Heart left ventricle (tissue), 16 donors: ENCODE measurements around the gene CUZD1. TPM values are rescaled to one million over a fixed set of nuclear protein-coding genes. Genes with fewer than 3 reads are reported as not detected.

Experiments
- ATAC-seq, 4 donors: fragments of 200-7000 bp; cut with Tn5 transposase; one replicate each; pipeline ENCODE4 v1.9.1; 2020 to 2022; ENCODE audit warnings: moderate library complexity in 4 of 4, mild to moderate bottlenecking in 3 of 4, moderate number of reproducible peaks in 1 of 4
- DNase-seq, 5 donors: peaks; one replicate each; pipeline ENCODE4 v3.0.0-alpha.2; 2020
- H3K27ac ChIP-seq, 12 donors: fragments of 200-600 bp; sonication (generic) in 4 of 12; one replicate each; pipeline versions ENCODE4 v1.5.0 to v1.8.0; 2016 to 2022; ENCODE audit warnings: mild to moderate bottlenecking in 2 of 12
- H3K27me3 ChIP-seq, 9 donors: fragments of 200-600 bp; sonication (generic) in 2 of 9; one replicate each; pipeline versions ENCODE4 v1.5.1 to v1.8.0; 2016 to 2022; ENCODE audit warnings: mild to moderate bottlenecking in 3 of 9
- H3K36me3 ChIP-seq, 9 donors: fragments of 200-600 bp; sonication (generic) in 2 of 9; one replicate each; pipeline versions ENCODE4 v1.5.0 to v1.8.0; 2018 to 2022; ENCODE audit warnings: mild to moderate bottlenecking in 2 of 9
- H3K4me1 ChIP-seq, 12 donors: fragments of 200-600 bp; sonication (generic) in 4 of 12; one replicate each; pipeline versions ENCODE4 v1.5.0 to v1.8.0; 2016 to 2022; ENCODE audit warnings: mild to moderate bottlenecking in 3 of 12
- H3K4me3 ChIP-seq, 12 donors: fragments of 200-600 bp; sonication (generic) in 4 of 12; one replicate each; pipeline versions ENCODE4 v1.5.0 to v1.8.0; 2017 to 2022; ENCODE audit warnings: mild to moderate bottlenecking in 9 of 12, moderate library complexity in 4 of 12
- H3K9me3 ChIP-seq, 12 donors: fragments of 200-600 bp; sonication (generic) in 4 of 12; one replicate each; pipeline versions ENCODE4 v1.5.0 to v1.8.0; 2016 to 2022; ENCODE audit warnings: mild to moderate bottlenecking in 1 of 12
- POLR2A ChIP-seq, 2 donors: fragments of 450-650 bp; IDR thresholded peaks; one replicate each; pipeline ENCODE4 v1.6.1; 2017; ENCODE audit warnings: antibody characterized with exemption in 2 of 2, mild to moderate bottlenecking in 2 of 2, moderate library complexity in 2 of 2
- WGBS, 4 donors: extraction: QIAGEN DNeasy Blood & Tissue Kit in 2 of 4; methylation state at CpG; one replicate each; pipeline versions ENCODE4 v1.1.5 to v1.1.7; 2013 to 2018; 5-methylcytosine and 5-hydroxymethylcytosine counted together
- intact Hi-C, 10 donors: fragments of 100-400 bp; cut with DNase I; formaldehyde crosslinking; loops; one replicate each; pipeline versions ENCODE4 v1.11.1 to v1.14.2; 2022
- polyA plus RNA-seq, 2 donors: library from polyadenylated mRNA; stranded (reverse); fragments of 200-250 nt; gene quantifications; one replicate each; pipeline ENCODE4 v1.2.3, GENCODE V29; 2013
- total RNA-seq, 9 donors: library from RNA; depleted of rRNA in 2 of 9; stranded (reverse); fragments of >200 nt in 2 of 9; fragmentation: NEBNext Ultra II Directional in 3 of 9; extraction: Animal tissue kit (Norgen Biotek cat#: 25700) in 3 of 9; gene quantifications; one replicate each; pipeline versions ENCODE4 v1.1.0 to v1.2.4, GENCODE V29; 2016 to 2023
- TF ChIP-seq, protein P1 (sequence below), 12 donors: fragments of 200-600 bp; sonication (generic) in 4 of 12; IDR thresholded peaks; one replicate each; pipeline versions ENCODE4 v1.5.0 to v1.8.0; 2018 to 2022; ENCODE audit warnings: antibody characterized with exemption in 12 of 12, mild to moderate bottlenecking in 5 of 12
- donor health status: ischemic (EF 13 %, LVEDD 7.1; RV severe dilation, severe dysfunction).
- donor health status: healthy with polysubstance abuse.
- donor health status: DM: no; HTN: yes; CAD: no.
- donor health status: DM: no; HTN: no; CAD: no.
- donor health status: ischemic (EF 25% LVEDD 6.9; RV normal size, moderate dysfunction).
- donor health status: ischemic (EF 25% LVEDD 5.7; RV mildly dilated, moderate dysfunction).
- donor health status: healthy.
- donor health status: DM: yes; HTN: yes; CAD: no.
- donor health status: ischemic (EF 35%, LVEDD 5.7; RV mildly dilated, moderate dysfunction).
- donor health status: nonischemic (EF 11% LVEDD 7.7; RV severe dilation, severe dysfunction).
- donor health status: DM: yes; HTN: yes; CAD: no.
- donor health status: PGD.
- donor health status: ischemic (EF 29% LVEDD 5.4; RV normal size, mild dysfunction).
- donor health status: nonischemic (EF 23%, LVEDD 6.1; RV moderate dilation, normal function).

The CUZD1 gene
- total and polyA plus RNA-seq, 11 donors, result 0.11 to 0.84 (median 0.17) TPM; not detected in 2

- no peak for ATAC-seq
- H3K4me3 ChIP-seq, result no peak overlapping the region
- no peak for DNase-seq
- H3K27me3 ChIP-seq, result peaks cover 0 to 10% (median 0%) of the 10 kb centered on the region in 9 donors
- intact Hi-C loops, result no loop called here
- TF ChIP-seq, protein P1, sequence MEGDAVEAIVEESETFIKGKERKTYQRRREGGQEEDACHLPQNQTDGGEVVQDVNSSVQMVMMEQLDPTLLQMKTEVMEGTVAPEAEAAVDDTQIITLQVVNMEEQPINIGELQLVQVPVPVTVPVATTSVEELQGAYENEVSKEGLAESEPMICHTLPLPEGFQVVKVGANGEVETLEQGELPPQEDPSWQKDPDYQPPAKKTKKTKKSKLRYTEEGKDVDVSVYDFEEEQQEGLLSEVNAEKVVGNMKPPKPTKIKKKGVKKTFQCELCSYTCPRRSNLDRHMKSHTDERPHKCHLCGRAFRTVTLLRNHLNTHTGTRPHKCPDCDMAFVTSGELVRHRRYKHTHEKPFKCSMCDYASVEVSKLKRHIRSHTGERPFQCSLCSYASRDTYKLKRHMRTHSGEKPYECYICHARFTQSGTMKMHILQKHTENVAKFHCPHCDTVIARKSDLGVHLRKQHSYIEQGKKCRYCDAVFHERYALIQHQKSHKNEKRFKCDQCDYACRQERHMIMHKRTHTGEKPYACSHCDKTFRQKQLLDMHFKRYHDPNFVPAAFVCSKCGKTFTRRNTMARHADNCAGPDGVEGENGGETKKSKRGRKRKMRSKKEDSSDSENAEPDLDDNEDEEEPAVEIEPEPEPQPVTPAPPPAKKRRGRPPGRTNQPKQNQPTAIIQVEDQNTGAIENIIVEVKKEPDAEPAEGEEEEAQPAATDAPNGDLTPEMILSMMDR (IDR thresholded peaks at IDR 0.05), result no peak
- no peak for TF ChIP-seq POLR2A (IDR thresholded peaks at IDR 0.05)
- 68 to 81% (median 73%) methylated on average over 7 to 8 of the region's 8 CpGs for WGBS, 4 donors
- peaks cover 0 to 19% (median 1%) of the 10 kb centered on the region in 9 donors for H3K36me3 ChIP-seq
- H3K27ac ChIP-seq, result no peak overlapping the region
- no peaks in the 10 kb centered on the region for H3K4me1 ChIP-seq
- H3K9me3 ChIP-seq, result no peaks in the 10 kb centered on the region
These were observed 16.2 kb downstream of the CUZD1 start for GRCh38 chr10:122829454-122829853.

- no peaks in the 10 kb centered on the region for H3K9me3 ChIP-seq
- H3K4me3 ChIP-seq, result no peak overlapping the region
- H3K36me3 ChIP-seq, result peaks cover 0 to 14% (median 0%) of the 10 kb centered on the region in 9 donors
- TF ChIP-seq POLR2A (IDR thresholded peaks at IDR 0.05), result no peak
- TF ChIP-seq, protein P1 (IDR thresholded peaks at IDR 0.05), result no peak
- H3K27me3 ChIP-seq, result peaks cover 0 to 10% (median 0%) of the 10 kb centered on the region in 9 donors
- no peak for DNase-seq
- intact Hi-C loops, result no loop called here
- no peak for ATAC-seq
- WGBS, 4 donors, result 74 to 83% (median 80%) methylated on average over 4 of the region's 4 CpGs
- no peaks in the 10 kb centered on the region for H3K4me1 ChIP-seq
- no peak overlapping the region for H3K27ac ChIP-seq
These were observed 16.9 kb downstream of the CUZD1 start for GRCh38 chr10:122828716-122829255.

DNA sequence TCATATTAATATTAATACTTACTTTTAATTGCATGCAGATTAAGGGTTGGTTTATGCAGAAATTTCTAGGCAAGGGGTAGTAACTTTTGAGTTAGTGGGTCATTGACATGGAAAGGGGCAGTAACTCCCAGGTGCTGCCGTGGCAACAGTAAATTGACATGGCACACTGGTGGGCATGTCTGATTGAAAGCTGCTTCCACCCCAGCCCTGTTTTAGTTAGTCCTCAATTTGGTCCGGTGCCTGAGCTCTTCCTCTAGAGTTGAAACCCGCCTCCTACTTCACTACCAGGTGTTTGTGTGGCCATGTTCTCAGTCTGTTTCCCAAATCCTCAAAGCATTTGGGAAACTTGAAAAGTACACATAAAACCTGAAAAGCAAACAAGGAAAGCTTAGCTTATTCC is 18.4 kb downstream of the CUZD1 start:
- Histone ChIP-seq H3K27me3 (peaks cover 0 to 19% (median 0%) of the 10 kb centered on the region in 9 donors), H3K9me3 (no peaks in the 10 kb centered on the region), H3K4me1 (no peaks in the 10 kb centered on the region), H3K36me3 (peaks cover 0 to 7% (median 0%) of the 10 kb centered on the region in 9 donors), H3K27ac (no peak overlapping the region), H3K4me3 (no peak overlapping the region)
- DNase-seq (no peak), ATAC-seq (no peak)
- WGBS, 4 donors, result 75 to 97% (median 89%) methylated on average over 3 of the region's 3 CpGs
- intact Hi-C loops, result no loop called here
- TF ChIP-seq, protein P1 (IDR thresholded peaks at IDR 0.05), result no peak
- TF ChIP-seq POLR2A (IDR thresholded peaks at IDR 0.05), result no peak

DNA sequence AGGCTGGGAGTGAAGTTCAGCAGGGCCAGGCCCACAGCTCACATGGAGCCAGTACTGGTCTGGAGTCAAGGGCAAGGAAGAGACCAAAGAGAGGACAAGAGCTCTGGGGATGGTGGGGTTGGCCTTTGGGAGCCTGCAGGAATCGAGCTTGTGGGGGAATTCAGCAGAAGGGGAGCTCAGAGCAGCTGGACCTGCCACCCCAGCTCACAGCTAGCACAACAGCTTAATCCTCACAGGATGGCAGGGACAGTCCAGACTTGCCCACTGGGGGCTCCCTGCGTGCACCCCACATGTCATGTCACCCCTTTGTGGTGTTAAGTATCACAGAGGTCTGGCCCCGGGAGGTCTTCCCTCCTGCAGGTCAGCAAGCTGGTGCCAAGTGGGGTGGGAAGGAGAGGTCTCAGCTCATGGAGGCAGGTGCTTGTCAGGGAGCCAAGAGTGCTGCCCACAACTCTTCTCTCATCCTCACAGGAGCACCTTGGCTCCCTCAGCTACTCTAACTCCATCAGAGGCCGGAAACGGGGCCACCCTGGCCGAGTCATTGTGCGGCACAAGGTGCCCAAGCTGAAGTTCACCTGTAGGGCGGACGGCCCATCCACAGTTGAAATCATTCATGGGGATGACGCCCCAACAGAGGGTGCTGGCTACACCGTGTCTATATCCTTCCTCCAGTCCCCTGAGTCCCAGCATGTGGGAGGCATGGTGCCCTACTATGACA is 22.5 kb downstream of the CUZD1 start:
- no peak overlapping the region for H3K27ac ChIP-seq
- no peaks in the 10 kb centered on the region for H3K9me3 ChIP-seq
- ATAC-seq, result peak in 1 of 4 donors; percentile 27
- no peak for DNase-seq
- intact Hi-C loops, result no loop called here
- TF ChIP-seq, protein P1 (IDR thresholded peaks at IDR 0.05), result no peak
- no peak for TF ChIP-seq POLR2A (IDR thresholded peaks at IDR 0.05)
- H3K36me3 ChIP-seq, result no peaks in the 10 kb centered on the region
- H3K27me3 ChIP-seq, result peaks cover 0 to 53% (median 7%) of the 10 kb centered on the region in 9 donors
- H3K4me1 ChIP-seq, result no peaks in the 10 kb centered on the region
- no peak overlapping the region for H3K4me3 ChIP-seq
- WGBS, 4 donors, result 76 to 86% (median 83%) methylated on average over 7 to 11 of the region's 11 CpGs
